Activated CD4-positive, alpha-beta T cell treated with anti-CD3 and anti-CD28 coated beads for 24 hours (primary cell): ENCODE measurements around the gene CAMK2A.
"Not testable (repeated sequence)": the region's sequence is repeated elsewhere in the genome, so short reads cannot be mapped to it uniquely, and the experiment has no call there.

Source experiments
- DNase-seq, 2 donors: peaks; one replicate each; pipeline ENCODE4 v3.0.0-alpha.2; 2020; ENCODE audit warnings: low read depth in 2 of 2

Gene CAMK2A

DNA sequence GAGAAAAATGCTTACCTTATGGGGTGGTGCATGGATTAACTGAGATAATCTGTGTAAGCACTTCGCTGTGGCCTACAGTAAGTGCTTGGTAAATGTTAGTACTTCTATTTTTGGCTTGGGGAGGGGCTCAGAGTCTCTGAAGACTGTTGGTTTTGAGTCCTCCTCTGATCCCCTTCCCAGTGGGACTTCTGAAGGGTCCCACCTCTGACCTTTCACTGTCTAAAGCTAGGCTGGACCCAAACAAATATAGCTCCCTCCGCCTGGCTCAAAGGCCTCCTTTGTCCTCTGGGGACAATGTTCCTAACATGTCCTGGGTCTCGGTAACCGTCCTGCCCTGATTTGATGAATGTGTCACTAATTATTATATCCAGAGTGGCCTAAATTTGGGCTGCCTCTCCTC is 34.8 kb downstream of the CAMK2A start:
- no peak for DNase-seq

DNA sequence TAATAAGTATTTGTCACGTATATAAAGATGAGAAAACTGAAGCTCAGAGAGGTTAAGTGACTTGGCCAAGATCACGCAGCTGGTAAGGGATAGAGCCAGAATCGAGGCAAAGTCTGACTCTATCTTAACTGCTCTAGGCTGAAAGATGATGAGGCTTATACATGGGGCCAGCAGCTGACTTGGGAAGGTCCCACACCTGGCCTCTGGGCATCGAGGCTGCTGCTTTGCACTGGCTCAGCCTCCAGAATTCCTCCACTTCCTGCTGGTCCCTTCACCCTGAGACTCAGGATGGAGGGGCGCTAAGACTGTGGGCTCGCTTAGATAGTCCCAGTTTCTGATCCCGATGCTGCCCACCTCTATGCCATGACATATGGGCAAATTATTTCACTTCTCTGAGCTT is 35.2 kb downstream of the CAMK2A start:
- no peak for DNase-seq

DNA sequence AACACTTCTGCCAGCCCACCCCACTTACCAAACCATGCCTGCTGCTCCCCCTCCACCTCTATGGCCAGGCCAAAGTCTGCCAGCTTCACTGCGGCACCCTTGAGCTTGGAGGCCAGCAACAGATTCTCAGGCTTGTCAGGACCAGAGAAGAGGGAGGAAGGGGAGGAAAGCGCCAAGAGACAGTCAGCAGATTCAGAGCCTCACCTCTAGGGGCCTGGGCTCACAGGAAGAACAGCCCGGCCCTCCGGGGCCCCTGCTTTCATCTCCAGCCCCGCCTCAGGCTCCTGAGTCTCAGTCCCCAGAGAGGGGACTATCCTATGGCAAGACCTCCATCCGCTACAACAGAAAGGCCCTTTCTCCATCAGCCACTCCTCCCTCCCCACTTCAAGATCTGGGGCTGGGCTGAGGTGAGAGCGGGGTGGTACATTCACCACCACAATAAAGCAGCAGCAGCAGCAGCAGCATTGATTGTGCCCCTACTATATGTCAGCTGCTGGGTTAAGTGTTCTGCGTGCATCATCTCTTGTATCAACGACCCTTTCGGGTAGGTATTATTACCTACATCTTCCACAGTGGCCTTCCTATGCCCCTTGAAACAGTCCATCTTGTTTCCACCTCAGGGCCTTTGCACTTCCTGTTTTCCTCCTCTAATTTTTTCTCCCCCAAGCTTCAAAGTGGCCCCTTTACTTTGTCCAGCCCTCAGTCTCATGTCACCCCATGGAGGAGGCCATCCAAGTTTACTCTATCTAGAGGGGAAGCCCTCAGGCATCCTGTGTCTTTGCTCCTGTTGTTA is 36.0 kb downstream of the CAMK2A start:
- no peak for DNase-seq

DNA sequence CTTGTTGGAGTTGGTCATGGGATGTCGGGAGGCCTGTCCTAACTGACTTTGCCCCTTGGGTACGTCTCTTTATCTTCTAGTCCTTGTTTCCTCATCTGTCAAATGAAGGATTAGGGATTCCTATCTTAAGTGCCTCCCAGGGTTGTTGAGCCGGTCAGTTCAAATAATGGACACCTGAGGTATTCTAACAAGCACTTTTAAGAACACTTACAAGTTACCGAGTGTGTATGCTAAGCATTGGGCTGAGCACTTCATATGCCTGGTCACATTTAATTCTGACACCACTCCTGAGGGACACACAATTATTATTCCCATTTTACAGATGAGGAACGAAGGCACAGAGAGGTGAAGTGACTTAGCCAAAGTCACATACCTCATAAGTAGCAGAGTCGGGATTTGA is 37.1 kb downstream of the CAMK2A start:
- no peak for DNase-seq

DNA sequence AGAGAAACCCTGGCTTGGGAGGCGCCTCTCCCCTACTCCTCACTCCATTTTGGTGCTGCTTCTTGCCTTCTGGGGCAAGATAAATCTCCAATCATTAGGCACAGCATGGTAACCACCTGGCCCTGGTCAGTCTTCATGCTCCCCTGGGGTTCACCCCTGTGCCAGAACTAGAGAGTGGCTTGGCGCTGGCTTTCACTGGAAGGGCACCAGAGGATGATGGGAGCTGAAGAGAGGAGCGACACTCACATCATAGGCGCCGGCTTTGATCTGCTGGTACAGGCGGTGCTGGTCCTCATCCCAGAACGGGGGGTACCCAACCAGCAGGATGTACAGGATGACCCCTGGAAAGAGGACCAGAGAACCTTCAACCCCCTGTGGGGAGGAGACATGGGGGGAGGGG is 38.1 kb downstream of the CAMK2A start:
- no peak for DNase-seq

DNA sequence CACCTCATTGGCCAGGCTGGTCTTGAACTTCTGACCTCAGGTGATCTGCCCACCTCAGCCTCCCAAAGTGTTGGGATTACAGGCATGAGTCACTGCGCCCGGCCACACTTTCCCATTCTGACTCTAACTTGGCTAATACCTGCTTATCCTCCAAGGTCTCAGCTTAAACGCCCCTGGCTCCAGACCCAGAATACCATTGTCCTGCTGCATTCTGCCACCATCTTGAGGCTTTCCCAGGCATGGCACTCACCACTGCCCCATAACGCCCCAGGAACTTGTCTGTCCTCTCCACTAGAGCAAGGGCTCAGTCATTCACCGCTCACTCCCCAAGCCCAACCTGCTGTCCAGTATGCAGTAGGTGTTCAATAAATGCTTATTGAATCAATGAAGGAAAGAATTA is 39.8 kb downstream of the CAMK2A start:
- no peak for DNase-seq

DNA sequence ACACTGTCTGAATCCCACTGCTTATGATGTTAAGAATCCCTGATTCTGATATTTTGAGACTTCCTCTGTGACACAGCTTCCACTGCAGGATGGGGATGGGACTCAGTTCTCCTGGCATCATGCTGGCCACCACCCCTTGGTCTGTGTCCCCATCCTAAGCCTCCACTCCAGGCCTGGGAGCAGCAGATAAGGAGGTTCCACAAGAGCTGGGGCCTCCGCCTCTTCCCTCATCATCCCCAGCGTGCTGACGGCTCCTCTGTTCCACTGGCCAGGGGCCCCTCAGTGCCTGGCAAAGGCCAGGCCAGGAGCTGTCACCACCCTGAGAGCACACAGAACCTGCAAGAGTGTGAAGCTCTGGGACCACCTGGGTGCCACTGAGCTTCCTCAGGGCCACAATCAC is 40.6 kb downstream of the CAMK2A start:
- DNase-seq: no peak

DNA sequence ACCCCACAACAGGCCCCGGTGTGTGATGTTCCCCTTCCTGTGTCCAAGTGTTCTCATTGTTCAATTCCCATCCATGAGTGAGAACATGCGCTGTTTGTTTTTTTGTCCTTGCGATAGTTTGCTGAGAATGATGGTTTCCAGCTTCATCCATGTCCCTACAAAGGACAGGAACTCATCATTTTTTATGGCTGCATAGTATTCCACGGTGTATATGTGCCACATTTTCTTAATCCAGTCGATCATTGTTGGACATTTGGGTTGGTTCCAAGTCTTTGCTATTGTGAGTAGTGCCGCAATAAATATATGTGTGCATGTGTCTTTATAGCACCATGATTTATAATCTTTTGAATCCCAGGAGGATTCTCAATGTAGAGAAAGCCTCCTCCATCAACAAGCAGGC is 41.1 kb downstream of the CAMK2A start:
- DNase-seq: not testable (repeated sequence)

DNA sequence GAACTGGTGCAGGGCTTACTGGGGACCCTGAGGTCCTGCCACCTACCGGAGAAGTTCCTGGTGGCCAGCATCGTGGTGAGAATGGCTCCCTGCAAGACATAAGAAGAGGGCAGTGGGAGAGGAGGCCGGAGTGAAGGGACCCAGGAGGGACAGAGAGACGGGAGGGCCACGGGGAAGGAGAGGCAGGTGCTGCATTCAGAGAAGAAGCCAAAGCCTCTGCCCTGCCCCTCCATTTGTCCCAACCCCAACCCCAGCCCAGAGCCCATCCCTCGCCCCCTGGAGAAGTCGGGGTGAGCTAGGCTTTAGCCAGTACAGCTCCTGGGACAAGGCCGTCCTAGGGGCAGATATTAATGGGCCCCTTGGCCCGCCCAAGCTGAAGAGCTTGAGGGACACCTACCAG is 41.8 kb downstream of the CAMK2A start:
- no peak for DNase-seq

DNA sequence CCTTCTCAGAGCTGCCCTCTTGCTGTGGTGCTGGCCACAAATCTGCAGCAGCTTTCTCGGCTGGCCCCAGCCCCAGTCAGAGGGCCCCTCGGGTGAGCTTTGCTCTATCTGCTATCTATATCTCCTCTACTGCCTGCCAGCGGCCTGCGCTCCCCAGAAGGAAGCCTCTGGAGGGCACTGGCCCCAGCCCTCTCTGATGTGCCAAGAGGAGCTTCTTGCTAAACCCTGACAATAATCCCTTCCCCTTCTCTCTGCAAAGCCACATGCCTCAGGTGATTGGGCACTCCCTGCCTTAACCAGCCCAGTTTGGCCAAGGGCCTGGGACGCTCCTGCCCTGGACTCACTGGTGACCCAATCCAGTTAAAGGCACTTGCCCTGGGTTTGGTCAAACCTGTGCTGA is 42.7 kb downstream of the CAMK2A start:
- no peak for DNase-seq

DNA sequence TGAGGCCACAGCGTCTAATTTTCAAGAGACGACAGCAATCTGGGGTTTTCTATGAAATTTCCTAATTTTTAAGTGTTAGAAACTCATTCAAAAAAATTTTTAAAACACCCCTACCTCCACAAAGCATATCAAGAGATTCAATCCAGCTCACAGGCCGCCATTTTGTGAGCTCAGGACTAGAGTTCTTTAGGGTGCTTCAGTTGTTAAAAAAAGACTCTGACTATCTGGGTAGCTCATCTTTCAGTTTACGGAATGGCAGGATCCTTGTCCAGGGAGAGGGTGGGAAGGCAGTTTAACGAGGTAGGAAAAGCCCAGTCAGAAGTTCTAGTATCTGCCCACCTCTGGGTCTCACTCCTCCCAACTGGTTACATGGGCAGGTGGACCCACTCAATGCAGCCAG is 43.1 kb downstream of the CAMK2A start:
- DNase-seq: no peak

DNA sequence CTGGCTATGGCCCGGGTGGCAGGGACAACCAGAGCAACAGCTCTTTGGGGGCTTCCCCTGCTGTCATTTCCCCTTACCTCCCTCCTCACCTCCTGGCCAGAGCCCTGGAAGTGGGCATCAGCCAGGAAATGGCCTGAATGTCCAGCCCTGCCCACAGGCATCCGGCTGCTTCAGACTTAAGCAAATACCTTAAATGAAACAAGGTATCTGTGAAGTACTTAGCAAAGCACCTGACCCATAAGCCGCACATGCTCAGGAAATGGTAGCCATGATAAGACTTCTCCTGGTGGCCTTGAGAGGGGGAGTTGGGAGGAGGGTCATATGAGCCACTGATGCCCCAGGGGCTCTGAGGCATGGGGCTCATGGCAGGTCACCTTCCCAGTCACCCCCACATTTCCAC is 43.8 kb downstream of the CAMK2A start:
- DNase-seq: no peak

DNA sequence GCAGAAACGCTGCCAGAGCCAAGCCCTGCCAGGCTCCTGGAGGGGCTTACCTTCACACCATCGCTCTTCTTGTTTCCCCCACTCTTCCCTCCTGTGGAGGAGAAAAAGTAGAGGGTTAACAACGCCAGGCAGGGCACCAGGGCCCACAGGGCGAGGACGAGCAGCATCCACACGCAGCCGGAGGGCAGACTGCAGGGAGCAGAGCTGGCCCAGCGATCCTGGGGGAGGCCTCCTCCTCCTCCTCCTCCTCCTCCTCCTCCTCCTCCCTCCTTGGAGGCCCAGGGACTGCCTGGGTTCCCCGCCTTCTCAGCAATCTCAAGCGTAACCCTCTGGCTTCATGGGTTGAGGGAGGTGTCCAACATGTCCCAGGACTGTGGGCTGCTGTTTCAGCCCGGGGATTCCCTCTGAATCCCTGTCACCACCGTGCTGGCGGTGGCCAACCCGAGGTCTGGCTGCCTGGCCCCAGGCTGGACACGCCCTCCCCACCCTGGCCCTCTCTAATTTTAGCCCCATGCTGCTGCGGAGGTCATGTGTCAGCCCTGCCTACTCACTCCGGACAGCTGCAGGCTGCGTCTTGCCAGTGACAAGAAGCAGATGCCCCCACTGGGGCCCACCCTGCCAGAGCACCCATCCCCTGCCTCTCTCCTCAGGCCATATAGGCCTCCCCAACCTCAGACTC is 44.3 kb downstream of the CAMK2A start:
- DNase-seq: no peak

DNA sequence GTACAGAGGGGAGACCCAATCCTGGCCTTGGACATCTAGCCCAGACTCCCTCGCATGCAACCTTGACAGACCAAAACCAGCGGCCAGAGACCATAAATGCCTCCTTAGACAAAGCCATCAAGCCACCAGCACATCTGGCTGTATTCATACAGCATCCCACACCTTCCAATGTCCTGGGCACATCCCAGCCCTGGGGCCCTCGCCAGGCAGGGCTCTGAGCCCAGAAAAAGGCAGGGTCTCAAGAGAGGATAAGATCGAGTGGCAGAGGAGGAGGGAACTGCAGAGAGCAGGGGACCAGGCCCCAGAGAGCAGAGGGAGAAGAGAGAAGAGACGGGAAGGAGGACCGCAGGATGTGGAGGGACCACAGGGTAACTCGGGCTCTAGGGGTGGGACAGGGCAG is 45.4 kb downstream of the CAMK2A start:
- no peak for DNase-seq

DNA sequence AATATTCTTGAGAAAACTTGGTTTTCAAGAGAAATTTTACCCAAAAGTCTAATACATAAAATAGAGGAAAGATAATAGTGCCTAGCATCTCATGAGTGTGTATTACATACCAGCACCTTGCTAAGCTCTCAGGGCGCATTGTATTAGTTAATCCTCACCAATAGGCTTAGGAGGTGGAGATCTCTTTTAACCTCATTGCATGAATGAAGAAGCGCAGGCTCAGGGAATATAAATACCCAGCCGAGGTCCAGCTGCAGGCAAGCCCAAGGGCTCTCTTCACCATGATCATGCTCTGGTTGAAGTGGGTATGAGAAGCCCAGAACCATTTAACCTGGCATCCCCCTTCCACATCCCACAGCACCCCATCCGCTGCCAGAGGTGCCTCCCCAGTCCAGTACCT is 46.0 kb downstream of the CAMK2A start:
- DNase-seq: no peak

DNA sequence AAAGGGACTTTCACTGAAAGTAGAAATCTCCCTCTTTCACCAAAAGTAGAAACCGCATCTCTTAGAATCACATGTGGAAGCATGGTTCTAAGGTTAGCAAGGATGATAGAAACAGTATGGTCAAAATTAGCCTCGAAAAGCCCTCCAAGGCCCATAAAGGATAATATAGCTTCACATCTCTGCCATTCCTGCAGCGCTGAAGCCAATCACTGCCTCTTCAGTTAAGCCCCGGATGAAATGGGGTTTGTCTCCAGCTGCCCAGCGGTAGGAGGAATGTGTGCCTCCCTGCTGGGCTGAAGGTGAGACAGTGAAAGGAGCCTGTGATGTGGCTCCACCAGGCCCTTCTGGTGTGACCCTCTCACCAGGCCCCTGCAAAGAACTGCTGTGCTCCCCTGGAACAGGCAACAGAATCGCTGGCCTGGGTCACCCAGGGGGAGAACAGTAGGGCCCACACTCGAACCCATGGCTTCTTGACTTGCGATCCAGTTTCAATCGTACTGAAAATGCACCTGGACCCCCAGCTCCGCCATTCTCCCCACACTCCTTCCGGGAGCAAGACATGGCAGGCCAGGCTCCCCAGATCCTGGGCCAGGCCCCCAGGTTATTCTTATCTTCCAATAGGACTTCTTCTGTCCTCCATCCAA is 47.2 kb downstream of the CAMK2A start:
- no peak for DNase-seq

DNA sequence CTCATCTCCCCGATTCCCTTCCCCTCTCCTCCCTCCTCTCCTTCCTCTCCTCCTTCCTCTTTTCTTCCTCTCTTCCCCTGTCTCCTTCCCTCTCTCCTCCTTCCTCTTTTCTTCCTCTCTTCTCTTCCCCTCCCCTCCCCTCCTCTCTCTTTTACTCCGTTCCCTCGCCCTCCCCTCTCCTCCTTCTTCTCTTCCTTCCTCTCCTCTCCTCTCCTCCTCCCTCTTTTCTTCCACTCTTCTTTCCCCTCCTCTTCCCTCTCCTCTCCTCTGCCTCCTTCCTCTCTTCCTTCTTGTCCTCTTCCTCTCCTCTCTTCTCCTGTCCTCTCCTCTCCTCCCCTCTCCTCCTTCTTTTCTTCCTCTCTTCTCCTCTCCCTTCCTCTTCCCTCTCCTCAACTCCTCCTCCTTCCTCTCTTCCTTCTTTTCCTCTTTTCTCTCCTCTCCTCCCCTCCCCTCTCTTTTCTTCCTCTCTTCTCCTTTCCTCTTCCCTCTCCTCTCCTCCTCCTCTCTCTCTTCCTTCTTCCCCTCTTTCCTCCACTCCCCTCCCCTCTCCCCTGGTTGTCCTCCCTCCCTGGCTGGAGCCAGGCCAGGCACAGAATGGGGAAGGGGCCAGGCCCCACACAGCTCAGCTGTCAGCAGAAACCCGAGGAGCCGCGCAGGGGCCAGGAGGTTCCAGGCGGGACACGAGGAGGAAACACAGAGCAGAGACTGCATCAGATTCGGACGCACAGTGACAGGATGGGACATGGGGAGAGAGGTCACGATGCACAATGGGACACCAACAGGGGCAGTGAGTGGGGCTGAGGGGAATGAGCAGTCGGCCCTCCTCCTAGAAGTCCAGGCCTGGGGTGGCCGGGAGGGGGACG is 48.0 kb downstream of the CAMK2A start:
- no peak for DNase-seq

DNA sequence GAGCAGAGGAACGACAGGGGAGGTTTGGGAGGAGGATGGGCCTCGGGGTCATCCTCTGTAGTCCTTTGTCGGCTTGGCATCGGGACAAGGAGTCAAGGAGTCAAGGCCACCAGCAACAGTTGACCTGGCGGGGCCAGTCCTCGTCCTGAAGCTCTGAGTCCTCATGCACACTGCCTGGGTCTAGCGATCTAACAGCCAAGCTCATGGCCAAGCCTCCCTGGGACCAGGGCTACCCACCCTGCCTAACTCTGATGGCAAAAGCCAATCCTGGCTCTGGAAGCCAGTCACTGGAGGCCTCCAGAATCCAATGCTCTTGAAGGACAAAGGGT is 49.8 kb downstream of the CAMK2A start:
- DNase-seq: no peak

DNA sequence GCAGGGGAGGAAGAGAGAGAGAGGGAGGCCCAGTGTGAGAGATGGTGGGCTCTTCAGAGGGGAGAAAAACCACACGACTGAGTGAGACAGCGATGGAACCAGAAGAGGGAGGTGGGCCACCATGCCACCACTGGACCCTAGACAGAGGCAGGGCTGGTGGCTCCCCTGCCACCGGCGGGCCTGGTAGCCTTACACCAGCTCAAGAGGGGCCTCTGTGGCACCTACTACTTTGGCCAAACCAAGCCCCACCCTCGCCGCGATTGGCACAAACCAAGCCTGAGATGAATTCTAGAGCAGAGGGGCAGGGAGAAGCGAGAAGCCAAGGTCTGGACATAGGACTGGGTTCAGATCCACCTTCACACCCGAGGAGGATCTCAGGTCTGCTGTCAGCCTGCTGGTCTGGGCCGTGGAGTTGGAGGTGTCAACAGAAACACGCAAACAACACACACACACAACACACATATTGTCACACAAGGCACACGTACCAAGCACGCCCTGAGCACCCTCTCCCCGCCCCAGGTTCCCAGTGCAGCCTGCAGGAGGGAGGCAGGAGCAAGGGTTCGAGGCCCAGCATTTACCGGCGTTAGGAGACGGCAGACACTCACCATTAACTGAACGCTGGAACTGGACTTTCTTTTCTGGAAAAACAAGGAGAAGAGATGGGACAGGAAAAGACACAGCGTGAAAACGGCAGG is 50.3 kb downstream of the CAMK2A start:
- DNase-seq: no peak

DNA sequence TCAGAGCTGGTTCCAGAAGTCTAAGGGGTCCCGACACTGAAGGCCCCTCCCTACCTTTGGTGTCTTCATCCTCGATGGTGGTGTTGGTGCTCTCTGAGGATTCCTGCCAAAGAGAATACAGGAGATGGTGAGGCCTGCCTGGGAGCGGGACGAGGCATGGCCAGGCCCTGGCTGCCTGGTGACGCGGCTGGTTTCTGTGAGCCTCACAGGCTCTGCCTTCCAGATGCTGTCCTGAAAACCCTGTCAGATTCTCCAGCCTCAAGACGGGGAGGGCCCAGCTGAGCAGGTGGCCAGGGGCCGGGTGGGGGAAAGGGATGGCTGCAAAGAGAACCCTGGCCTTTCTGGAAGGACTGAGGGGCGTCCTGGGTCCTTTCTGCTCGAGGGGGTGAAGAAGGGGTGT is 50.9 kb downstream of the CAMK2A start:
- DNase-seq: no peak

DNA sequence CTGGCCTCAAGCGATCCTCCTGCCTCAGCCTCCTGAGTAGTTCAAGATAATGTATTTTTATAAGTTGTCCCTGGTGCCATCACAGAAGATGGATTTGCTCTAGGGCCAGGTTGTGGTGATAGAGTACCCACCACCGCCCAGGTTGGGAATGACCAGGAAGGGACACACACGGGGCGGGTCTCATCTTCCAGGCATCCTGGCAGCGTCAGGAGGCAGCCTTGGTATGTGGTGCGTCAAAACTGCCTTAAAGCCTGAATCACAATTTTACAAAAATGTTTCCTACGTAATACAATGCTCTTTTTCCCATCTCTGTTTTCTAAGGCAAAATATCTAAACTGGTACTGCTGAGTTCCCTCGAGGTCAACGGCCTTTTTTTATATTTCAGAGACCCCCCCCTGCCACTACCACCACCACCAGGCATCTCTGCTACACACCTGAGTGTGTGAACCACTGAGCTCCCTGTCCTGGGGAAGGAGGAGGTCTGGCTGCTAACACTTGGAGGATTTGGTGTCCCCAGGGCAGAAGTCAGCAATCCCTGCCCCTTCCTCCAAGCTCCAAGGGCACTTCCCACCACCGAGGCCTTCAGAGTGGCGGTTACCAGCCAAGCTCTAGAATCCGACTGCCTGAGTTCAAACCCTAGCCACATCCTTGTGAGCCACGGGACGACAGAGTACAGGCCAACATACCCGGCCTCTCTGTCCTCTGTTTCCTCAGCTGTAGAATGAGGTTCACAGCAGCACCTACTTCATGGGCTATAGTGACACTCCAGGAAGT is 52.4 kb downstream of the CAMK2A start:
- DNase-seq: no peak
